ENCODE results near the gene ZNF830.
A peak's percentile ranks its signal among the peaks of the same experiment; 100 is the strongest.

ZNF830 gene

DNA sequence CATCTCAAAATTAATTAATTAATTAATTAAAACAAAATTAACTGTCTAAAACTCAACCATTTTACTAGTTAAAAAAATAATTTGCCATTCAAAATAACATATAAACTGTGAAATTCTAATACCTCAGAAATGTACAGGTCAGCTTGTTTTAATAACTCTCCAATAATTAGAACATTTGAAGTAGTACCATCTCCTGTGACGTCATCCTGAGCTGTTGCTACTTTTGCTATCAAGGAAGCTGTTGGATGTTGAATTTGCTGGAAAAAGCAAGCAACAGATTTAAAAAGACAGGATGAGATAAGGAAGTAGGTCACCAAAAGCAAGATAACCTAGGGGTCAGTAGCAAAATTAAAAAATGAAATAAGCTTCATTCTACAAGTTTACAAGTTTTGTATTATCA is 2.9 kb upstream of the ZNF830 start:
- no peak overlapping the region for H3K4me3 ChIP-seq (ENCODE audit: low read depth, low read length)
- DNase-seq (ENCODE audit: low read depth) = no peak
- TF ChIP-seq, protein P1, sequence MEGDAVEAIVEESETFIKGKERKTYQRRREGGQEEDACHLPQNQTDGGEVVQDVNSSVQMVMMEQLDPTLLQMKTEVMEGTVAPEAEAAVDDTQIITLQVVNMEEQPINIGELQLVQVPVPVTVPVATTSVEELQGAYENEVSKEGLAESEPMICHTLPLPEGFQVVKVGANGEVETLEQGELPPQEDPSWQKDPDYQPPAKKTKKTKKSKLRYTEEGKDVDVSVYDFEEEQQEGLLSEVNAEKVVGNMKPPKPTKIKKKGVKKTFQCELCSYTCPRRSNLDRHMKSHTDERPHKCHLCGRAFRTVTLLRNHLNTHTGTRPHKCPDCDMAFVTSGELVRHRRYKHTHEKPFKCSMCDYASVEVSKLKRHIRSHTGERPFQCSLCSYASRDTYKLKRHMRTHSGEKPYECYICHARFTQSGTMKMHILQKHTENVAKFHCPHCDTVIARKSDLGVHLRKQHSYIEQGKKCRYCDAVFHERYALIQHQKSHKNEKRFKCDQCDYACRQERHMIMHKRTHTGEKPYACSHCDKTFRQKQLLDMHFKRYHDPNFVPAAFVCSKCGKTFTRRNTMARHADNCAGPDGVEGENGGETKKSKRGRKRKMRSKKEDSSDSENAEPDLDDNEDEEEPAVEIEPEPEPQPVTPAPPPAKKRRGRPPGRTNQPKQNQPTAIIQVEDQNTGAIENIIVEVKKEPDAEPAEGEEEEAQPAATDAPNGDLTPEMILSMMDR (conservative IDR thresholded peaks at IDR 0.05; ENCODE audit: low read depth, low read length) = no peak

DNA sequence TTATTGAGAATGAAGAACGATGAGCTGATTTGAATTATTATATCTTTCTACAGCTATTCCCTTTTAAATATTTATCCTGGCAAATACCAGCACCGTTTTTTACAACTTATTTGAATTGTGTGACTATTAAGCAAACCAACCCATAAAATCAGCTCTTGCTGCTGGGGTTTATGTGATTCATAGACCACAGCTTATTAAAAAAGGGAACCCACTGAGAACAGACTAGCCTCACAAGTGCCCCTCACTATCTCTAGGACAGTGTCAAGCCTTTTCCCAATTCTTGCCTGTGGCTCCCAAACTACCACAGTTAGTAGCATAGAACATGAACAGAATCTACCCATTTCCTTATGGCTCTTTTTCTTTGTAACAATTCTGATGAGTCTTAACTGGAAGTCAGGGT is 12.8 kb downstream of the ZNF830 start:
- TF ChIP-seq, protein P1 (conservative IDR thresholded peaks at IDR 0.05; ENCODE audit: low read depth, low read length) = no peak
- no peak for DNase-seq (ENCODE audit: low read depth)
- no peak overlapping the region for H3K4me3 ChIP-seq (ENCODE audit: low read depth, low read length)

DNA sequence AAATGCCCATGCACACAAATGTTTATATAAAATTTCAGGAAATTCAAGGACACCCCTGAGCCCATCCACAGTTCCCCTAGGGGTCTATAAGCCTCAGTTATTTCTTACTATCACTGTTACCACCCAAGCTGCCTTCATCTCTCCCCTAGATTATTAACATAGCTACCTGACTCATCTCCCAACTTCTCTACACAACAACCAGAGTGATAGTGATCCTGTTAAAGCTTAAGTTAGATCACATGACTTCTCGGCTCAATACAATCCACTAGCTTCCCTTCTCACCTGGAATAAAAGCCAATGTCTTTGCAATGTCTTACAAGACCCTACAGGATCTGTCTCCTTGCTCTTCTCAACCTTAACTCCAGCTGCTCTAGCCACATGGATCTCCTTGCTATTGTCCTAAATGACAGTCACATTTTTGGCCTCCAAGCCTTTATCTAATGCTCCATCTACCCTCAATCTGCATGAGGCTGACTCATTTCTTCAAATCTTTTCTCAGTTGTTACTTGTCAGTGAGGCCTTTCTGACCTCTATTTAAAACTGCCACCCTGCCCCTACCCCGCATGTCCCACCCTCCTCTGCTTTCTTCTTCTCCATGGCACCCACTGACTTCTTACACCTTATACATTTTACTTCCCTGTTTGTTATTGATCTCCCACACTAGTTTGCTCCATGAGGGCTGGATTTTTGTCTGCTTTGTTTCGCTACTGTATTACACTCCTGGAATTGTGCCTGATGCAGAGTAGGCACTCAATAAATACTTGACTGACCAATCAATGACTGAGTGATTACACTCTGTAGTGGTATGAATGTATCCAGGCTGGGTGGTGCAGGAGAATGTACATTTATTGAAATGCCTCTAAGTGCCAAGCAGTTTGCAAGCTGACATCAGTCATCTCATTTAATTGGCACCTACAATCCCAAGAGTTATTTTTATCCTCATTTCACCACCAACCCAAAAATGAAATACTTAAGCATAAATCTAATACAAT is 13.8 kb downstream of the ZNF830 start:
- no peak overlapping the region for H3K4me3 ChIP-seq (ENCODE audit: low read depth, low read length)
- DNase-seq (ENCODE audit: low read depth) = no peak
- TF ChIP-seq, protein P1 (conservative IDR thresholded peaks at IDR 0.05; ENCODE audit: low read depth, low read length) = no peak

- TF ChIP-seq, protein P1 (conservative IDR thresholded peaks at IDR 0.05; ENCODE audit: low read depth, low read length) = no peak
- DNase-seq (ENCODE audit: low read depth) = no peak
- H3K4me3 ChIP-seq (ENCODE audit: low read depth, low read length) = no peak overlapping the region
Observed at GRCh38 chr17:34979153-34979552, 17.8 kb downstream of the ZNF830 start.

DNA sequence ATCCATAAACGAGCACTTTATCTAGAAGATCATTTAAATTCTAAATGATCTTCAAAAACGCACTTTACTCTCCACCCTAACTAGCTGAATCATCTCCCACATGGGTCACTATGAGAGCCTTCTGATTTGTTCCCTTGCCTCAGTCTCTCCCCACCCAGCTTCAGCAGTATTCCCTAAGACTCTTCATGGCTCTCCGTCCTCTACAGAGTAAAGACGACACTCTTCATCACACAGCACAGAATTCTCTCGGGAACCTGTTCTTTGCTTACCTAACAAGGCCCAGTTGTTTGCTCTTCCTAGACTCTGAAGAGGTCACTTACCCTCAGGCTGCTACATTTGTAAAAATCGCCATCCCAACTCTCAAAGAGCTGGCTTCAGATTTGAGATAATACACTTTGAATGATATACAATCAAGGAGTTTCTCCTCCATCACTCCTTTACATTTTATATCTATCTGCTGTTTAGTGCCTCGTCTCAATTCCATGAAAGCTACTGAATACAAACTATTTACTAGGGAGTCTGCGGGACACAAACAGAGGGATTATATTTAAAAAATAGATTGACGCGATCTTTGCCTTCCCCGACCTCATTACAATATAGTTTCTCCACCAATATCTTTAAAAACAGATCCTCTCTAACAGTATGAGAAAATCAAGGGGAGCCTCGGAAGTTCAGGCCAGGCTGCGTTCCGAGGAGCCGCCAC is 18.5 kb downstream of the ZNF830 start:
- DNase-seq (ENCODE audit: low read depth) = peak; percentile 28
- TF ChIP-seq, protein P1 (conservative IDR thresholded peaks at IDR 0.05; ENCODE audit: low read depth, low read length) = no peak
- H3K4me3 ChIP-seq (ENCODE audit: low read depth, low read length) = peak overlapping the region; percentile 79

DNA sequence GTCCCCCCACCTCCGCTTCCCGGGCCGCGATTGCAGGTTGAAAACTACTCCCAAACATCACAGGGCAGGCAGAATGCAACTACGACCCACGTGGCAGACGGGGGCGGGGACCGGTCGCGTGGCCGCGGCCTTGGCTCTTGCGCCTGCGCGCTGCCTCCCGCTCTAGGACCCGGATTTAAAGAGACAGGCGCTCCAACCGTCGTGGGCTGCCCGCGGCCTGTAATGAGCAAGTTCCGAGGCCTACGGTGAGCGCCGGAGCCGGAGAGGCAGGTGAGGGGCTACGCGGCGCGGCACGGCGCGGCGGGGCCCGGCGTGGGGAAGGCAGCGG is 19.0 kb downstream of the ZNF830 start, which contains the start of gene LIG3:
Gene LIG3, plus strand, starts transcription at position 160 of the 328 bp plus-strand sequence. CDS start 2,494 bp downstream, outside the sequence.
- H3K4me3 ChIP-seq (ENCODE audit: low read depth, low read length) = peak within 1 kb of the TSS; percentile 79
- peak; percentile 96 for DNase-seq (ENCODE audit: low read depth)
- TF ChIP-seq, protein P1 (conservative IDR thresholded peaks at IDR 0.05; ENCODE audit: low read depth, low read length) = no peak

All from choroid plexus epithelial cell (primary cell).